RWPE2 (cell line): ENCODE measurements around the gene NEUROD2.

Source experiments
- ATAC-seq: fragments of 200-7000 bp; cut with Tn5 transposase; 3 replicates; pipeline ENCODE4 v1.9.1; 2021; ENCODE audit warnings: low read depth
- DNase-seq: peaks from one replicate; pipeline ENCODE4 v3.0.0-alpha.2; 2020; ENCODE audit warnings: low spot score
- H3K27ac ChIP-seq: fragments of 450-650 bp; 2 replicates; pipeline ENCODE4 v1.5.1; 2017; ENCODE audit warnings: mild to moderate bottlenecking; ENCODE audit not compliant: poor library complexity, severe bottlenecking
- H3K27me3 ChIP-seq: fragments of 250-450 bp; sonication (Bioruptor Pico); 2 replicates; pipeline ENCODE4 v1.5.1; 2021; ENCODE audit warnings: mild to moderate bottlenecking, moderate library complexity; ENCODE audit not compliant: insufficient read depth, poor library complexity, severe bottlenecking
- H3K36me3 ChIP-seq: fragments of 250-450 bp; sonication (Bioruptor Pico); 2 replicates; pipeline ENCODE4 v1.5.1; 2020; ENCODE audit warnings: low read depth, mild to moderate bottlenecking, moderate library complexity
- H3K4me1 ChIP-seq: fragments of 250-450 bp; sonication (Bioruptor Pico); 2 replicates; pipeline ENCODE4 v1.5.1; 2021; ENCODE audit warnings: mild to moderate bottlenecking, moderate library complexity; ENCODE audit not compliant: insufficient read depth, poor library complexity, severe bottlenecking
- H3K4me3 ChIP-seq: fragments of 250-450 bp; sonication (Bioruptor Pico); 2 replicates; pipeline ENCODE4 v1.5.1; 2021; ENCODE audit warnings: mild to moderate bottlenecking, moderate library complexity; ENCODE audit not compliant: severe bottlenecking
- H3K9me3 ChIP-seq: fragments of 250-450 bp; sonication (Bioruptor Pico); 2 replicates; pipeline ENCODE4 v1.5.1; 2021; ENCODE audit warnings: mild to moderate bottlenecking, moderate library complexity; ENCODE audit not compliant: severe bottlenecking
- TF ChIP-seq, protein P1 (sequence below): fragments of 450-650 bp; IDR thresholded peaks from one replicate; pipeline ENCODE4 v1.5.1; 2017; ENCODE audit warnings: mild to moderate bottlenecking, moderate library complexity; ENCODE audit not compliant: poor library complexity, severe bottlenecking

The NEUROD2 gene

DNA sequence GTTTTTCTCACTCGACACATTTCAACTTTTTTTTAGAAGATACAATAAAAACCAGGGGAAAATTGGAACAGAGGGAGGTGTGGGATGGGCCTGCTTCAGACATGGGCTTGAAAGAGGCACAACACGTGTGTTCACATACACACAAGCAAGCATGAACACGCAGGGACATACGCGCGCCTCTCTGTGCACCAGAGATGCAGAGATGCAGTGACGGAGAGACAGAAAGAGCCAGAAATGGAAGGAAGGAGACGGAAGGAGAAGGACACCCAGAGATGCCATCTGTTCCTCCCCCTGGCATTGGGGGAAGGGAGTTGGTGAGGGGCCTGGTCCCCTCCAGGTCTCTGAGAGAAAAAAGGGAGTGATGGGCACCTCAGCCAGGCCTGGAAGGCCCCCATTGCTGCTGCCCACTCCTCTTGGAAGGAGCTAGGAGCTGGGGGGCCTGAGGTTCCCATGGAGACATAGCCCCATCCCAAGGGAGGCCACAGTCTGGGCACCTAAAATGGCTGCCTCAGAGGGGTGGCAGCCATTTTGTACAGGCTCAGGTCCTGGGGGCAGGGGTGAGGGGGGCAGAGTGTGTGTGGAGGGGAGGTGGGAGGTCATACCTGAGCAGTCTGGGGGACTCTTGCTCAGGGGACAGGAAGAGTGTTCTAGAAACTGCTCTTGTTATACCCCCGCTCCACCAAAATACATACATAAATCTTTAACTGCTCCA is 3.8 kb upstream of the NEUROD2 start:
- DNase-seq = no peak

DNA sequence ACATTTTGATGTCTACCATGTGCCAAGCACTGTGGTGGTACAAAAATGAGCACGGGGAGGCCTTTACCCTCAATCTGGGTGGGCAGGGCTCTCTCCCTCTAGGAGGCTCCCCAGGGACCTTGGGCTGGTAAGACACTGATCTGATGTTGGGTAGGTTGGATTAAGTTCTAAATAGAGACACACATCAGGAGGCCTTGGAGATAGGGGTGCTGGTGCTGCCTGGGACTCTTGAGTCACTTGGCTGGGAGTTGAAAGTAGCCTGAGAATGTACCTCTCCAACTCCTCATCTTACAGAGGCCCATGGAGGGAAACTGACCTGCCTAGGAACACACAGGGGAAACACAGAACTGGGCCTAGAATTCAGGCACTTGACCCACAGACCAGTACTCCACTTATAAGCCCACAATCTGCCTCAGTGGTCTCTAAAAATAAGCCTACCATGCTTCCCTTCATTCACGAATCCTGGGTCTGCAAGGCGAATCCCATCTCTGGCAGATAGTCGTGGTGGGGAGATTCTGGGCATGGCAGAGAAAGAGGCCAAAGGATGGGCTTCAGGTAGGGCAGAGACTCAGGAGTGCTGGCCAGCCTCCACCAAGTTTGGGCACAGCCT is 1.8 kb upstream of the NEUROD2 start:
- Histone ChIP-seq H3K27me3 (peaks cover 50% of the 10 kb centered on the region), H3K4me3 (no peak overlapping the region), H3K4me1 (no peaks in the 10 kb centered on the region), H3K36me3 (no peaks in the 10 kb centered on the region), H3K9me3 (no peaks in the 10 kb centered on the region), H3K27ac (no peak overlapping the region)
- no peak for ATAC-seq
- DNase-seq = no peak
- TF ChIP-seq, protein P1, sequence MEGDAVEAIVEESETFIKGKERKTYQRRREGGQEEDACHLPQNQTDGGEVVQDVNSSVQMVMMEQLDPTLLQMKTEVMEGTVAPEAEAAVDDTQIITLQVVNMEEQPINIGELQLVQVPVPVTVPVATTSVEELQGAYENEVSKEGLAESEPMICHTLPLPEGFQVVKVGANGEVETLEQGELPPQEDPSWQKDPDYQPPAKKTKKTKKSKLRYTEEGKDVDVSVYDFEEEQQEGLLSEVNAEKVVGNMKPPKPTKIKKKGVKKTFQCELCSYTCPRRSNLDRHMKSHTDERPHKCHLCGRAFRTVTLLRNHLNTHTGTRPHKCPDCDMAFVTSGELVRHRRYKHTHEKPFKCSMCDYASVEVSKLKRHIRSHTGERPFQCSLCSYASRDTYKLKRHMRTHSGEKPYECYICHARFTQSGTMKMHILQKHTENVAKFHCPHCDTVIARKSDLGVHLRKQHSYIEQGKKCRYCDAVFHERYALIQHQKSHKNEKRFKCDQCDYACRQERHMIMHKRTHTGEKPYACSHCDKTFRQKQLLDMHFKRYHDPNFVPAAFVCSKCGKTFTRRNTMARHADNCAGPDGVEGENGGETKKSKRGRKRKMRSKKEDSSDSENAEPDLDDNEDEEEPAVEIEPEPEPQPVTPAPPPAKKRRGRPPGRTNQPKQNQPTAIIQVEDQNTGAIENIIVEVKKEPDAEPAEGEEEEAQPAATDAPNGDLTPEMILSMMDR = no peak

More for the DNA sequence above, 3.8 kb upstream of the NEUROD2 start:
- ATAC-seq = no peak
- Histone ChIP-seq H3K27me3 (peaks cover 30% of the 10 kb centered on the region), H3K9me3 (no peaks in the 10 kb centered on the region), H3K4me3 (no peak overlapping the region), H3K36me3 (no peaks in the 10 kb centered on the region), H3K4me1 (no peaks in the 10 kb centered on the region), H3K27ac (no peak overlapping the region)
- TF ChIP-seq, protein P1 = no peak

DNA sequence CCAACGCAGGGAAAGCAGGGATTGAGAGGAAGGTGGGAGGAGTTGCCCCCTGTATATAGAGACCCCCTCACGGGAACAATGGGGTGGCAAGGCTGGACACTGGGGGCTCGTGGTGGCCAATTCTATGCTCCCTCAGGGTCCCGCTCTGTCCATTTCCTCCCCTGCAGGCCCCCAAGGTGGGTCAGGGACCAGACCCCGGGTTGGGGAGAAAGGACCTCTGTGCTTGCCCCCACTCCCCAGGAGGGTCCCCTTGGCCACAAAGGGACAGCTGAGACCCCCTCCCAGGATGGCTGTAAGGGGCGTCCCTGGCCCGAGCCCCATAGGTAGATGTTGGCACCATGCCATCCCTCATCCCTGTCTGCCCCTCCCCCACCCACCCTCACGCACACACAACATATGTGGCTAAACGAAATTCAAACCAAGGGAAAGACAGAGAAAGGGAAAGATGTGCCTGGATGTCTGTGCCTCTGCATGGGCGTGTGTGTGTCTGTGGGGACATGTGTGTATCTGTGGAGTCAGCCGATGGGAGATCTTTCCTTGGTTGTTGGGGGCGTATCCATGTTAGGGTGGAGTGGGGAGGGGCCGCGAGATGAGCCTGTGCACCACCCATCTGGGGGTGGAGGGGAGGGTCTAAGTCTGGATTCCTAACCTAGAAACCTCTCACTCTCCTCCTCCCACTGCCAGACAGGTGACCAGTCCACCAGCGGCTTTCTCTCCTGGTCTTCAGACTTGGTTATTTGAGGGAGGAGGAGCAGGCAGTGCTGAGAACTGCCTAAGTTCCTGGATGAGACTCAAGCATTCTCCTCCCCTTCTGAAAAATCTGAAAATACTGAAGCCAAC is 642 bp upstream of the NEUROD2 start:
- Histone ChIP-seq H3K27me3 (peaks cover 62% of the 10 kb centered on the region), H3K27ac (no peak overlapping the region)

DNA sequence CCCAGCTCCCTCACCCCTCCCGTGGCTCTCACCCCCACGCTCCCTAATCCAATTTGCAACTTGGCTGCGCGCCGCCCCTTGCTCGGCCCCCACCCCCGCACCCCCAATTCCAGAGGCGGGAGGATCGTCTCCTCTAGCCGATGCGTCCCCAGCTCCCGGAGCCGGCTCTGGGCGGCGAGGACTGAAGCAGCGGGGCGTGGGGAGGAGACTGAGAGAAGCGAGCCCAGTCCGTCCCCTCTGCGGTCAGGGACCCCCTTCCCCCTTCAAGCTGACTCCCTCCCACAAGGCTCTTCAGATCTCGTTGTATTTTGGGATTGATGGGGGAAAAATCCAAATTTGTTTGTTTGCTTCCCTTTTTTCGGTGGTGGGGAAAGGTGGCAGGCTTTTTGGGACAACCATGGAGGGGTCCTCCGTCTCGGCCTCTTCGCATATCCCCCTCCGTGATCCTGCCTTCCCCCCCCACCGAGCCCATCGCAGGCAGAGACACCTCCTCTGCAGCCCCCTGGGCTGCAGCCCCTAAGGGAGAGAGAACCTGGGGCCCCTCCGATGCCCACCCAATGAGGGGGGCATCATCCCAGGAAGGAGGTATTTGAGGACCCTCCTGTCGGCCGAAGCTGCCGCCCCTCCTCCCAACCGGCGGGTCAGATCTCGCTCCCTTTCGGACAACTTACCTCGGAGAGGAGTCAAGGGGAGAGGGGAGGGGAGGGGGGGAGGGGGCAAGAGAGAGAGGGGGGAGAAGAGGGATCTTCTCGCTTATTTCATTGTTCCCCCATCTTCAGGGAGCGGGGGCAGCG is 466 bp downstream of the NEUROD2 start:
- TF ChIP-seq, protein P1 = no peak
- no peak for DNase-seq
- ATAC-seq = no peak
- Histone ChIP-seq H3K4me1 (peaks cover 7% of the 10 kb centered on the region), H3K9me3 (no peaks in the 10 kb centered on the region), H3K36me3 (no peaks in the 10 kb centered on the region), H3K27ac (no peak overlapping the region), H3K4me3 (no peak overlapping the region), H3K27me3 (peaks cover 73% of the 10 kb centered on the region)

More for the DNA sequence above, 642 bp upstream of the NEUROD2 start:
- TF ChIP-seq, protein P1 = no peak
- peaks cover 3% of the 10 kb centered on the region for H3K4me1 ChIP-seq
- ATAC-seq = no peak
- no peak for DNase-seq
- no peaks in the 10 kb centered on the region for H3K36me3 ChIP-seq
- H3K4me3 ChIP-seq = no peak overlapping the region
- H3K9me3 ChIP-seq = no peaks in the 10 kb centered on the region
